CD14-positive monocyte (primary cell): ENCODE data around the gene DTD1. TPM values are rescaled to one million over a fixed set of nuclear protein-coding genes. Genes with fewer than 3 reads are reported as not detected.

ENCODE experiments used
- DNase-seq, 3 donors: peaks; one replicate each; pipeline ENCODE4 v3.0.0-alpha.2; 2011 to 2022
- H2AFZ ChIP-seq: 2 replicates; pipeline ENCODE4 v1.6.0; 2012; ENCODE audit warnings: mild to moderate bottlenecking, low read depth, low read length, inconsistent platforms; ENCODE audit not compliant: insufficient read depth, poor library complexity, severe bottlenecking
- H3K27ac ChIP-seq, 2 donors: 1 replicate in 1 of 2; 2 replicates in 1 of 2; pipeline ENCODE4 v1.5.1; 2012 to 2013; ENCODE audit warnings: low read length in 2 of 2, control low read depth in 1 of 2, inconsistent platforms in 1 of 2, low read depth in 1 of 2, mild to moderate bottlenecking in 1 of 2
- H3K27me3 ChIP-seq, 2 donors: one replicate each; pipeline versions ENCODE4 v1.6.0 to v1.6.1; 2011 to 2013; ENCODE audit warnings: low read length in 2 of 2; ENCODE audit not compliant: control insufficient read depth in 2 of 2, insufficient read depth in 2 of 2
- H3K36me3 ChIP-seq, 2 donors: replicated peaks in 1 of 2; 1 replicate in 1 of 2; 2 replicates in 1 of 2; pipeline versions ENCODE4 v1.5.1 to v1.6.1; 2012 to 2013; ENCODE audit warnings: low read length in 2 of 2, control low read depth in 1 of 2, inconsistent platforms in 1 of 2, mild to moderate bottlenecking in 1 of 2; ENCODE audit not compliant: insufficient read depth in 2 of 2, control insufficient read depth in 1 of 2
- H3K4me1 ChIP-seq, 2 donors: 1 replicate in 1 of 2; 2 replicates in 1 of 2; pipeline versions ENCODE4 v1.5.1 to v1.6.1; 2012 to 2013; ENCODE audit warnings: low read length in 2 of 2, control low read depth in 1 of 2, inconsistent platforms in 1 of 2, mild to moderate bottlenecking in 1 of 2, moderate library complexity in 1 of 2; ENCODE audit not compliant: insufficient read depth in 2 of 2, control insufficient read depth in 1 of 2
- H3K4me2 ChIP-seq: replicated peaks from 2 replicates; pipeline ENCODE3; 2012; ENCODE audit warnings: low read length, moderate library complexity, mild to moderate bottlenecking; ENCODE audit not compliant: poor library complexity, severe bottlenecking; ENCODE audit errors: extremely low read depth
- H3K4me3 ChIP-seq, 3 experiments: fragments of 200-600 bp in 1 of 3; sonication (generic) in 1 of 3; replicated peaks in 1 of 3; 1 replicate in 2 of 3; 2 replicates in 1 of 3; pipeline ENCODE4 v1.5.1; 2011 to 2013; ENCODE audit warnings: low read length in 3 of 3, mild to moderate bottlenecking in 3 of 3, control low read depth in 2 of 3, low read depth in 2 of 3, inconsistent platforms in 1 of 3, moderate library complexity in 1 of 3
- H3K79me2 ChIP-seq: 2 replicates; pipeline ENCODE4 v1.6.0; 2012; ENCODE audit warnings: mild to moderate bottlenecking, control low read depth, inconsistent platforms, low read length, moderate library complexity; ENCODE audit not compliant: insufficient read depth
- H3K9ac ChIP-seq: 2 replicates; pipeline ENCODE4 v1.6.0; 2017; ENCODE audit warnings: low read length, mild to moderate bottlenecking; ENCODE audit not compliant: insufficient read depth, poor library complexity, severe bottlenecking
- H3K9me3 ChIP-seq, 2 donors: replicated peaks in 1 of 2; 1 replicate in 1 of 2; 2 replicates in 1 of 2; pipeline versions ENCODE4 v1.5.1 to v1.6.1; 2012 to 2013; ENCODE audit warnings: low read length in 2 of 2, control low read depth in 1 of 2; ENCODE audit not compliant: control insufficient read depth in 1 of 2, insufficient read depth in 1 of 2
- H4K20me1 ChIP-seq: 2 replicates; pipeline ENCODE4 v1.6.0; 2012; ENCODE audit warnings: mild to moderate bottlenecking, low read length, control low read depth, moderate library complexity; ENCODE audit not compliant: insufficient read depth
- H3K27ac Mint-ChIP-seq, 7 donors: one replicate each; pipeline ENCODE4 v1.8.0; 2020; ENCODE audit warnings: mild to moderate bottlenecking in 7 of 7, mixed read lengths in 7 of 7, moderate library complexity in 6 of 7, inconsistent platforms in 2 of 7
- H3K27me3 Mint-ChIP-seq, 3 donors: one replicate each; pipeline ENCODE4 v1.8.0; 2021 to 2022; ENCODE audit warnings: low read depth in 3 of 3, mild to moderate bottlenecking in 3 of 3, mixed read lengths in 3 of 3, moderate library complexity in 3 of 3, inconsistent platforms in 1 of 3
- H3K36me3 Mint-ChIP-seq, 2 donors: one replicate each; pipeline ENCODE4 v1.8.0; 2020; ENCODE audit warnings: mixed read lengths in 2 of 2, inconsistent platforms in 1 of 2, mild to moderate bottlenecking in 1 of 2
- H3K4me1 Mint-ChIP-seq: one replicate; pipeline ENCODE4 v1.8.0; 2020; ENCODE audit warnings: mild to moderate bottlenecking, mixed read lengths
- H3K4me3 Mint-ChIP-seq, 2 donors: one replicate each; pipeline ENCODE4 v1.8.0; 2020; ENCODE audit warnings: mild to moderate bottlenecking in 2 of 2, mixed read lengths in 2 of 2, moderate library complexity in 1 of 2
- H3K9me3 Mint-ChIP-seq, 7 donors: one replicate each; pipeline ENCODE4 v1.8.0; 2020 to 2022; ENCODE audit warnings: mixed read lengths in 7 of 7, mild to moderate bottlenecking in 6 of 7, moderate library complexity in 6 of 7, inconsistent platforms in 2 of 7
- CTCF ChIP-seq: fragments of 200-600 bp; IDR thresholded peaks from one replicate; pipeline ENCODE4 v1.8.0; 2022; ENCODE audit warnings: antibody characterized with exemption, mild to moderate bottlenecking
- WGBS: methylation state at CpG from one replicate; pipeline ENCODE4 v1.1.5; 2013; ENCODE audit warnings: missing lambda C conversion rate; ENCODE audit not compliant: insufficient coverage; 5-methylcytosine and 5-hydroxymethylcytosine counted together
- intact Hi-C, 2 donors: fragments of 100-400 bp; cut with micrococcal nuclease; formaldehyde crosslinking; loops; one replicate each; pipeline versions ENCODE4 v1.15.0 to v1.15.1; 2023
- polyA plus RNA-seq, 3 donors: library from polyadenylated mRNA; depleted of rRNA in 1 of 3; unstranded in 2 of 3; stranded (reverse) in 1 of 3; fragments of 300-500 nt in 2 of 3; fragments of >200 nt in 1 of 3; fragmentation: Illumina TruSeq in 2 of 3; gene quantifications; 1 replicate in 2 of 3; 2 replicates in 1 of 3; pipeline ENCODE4 v1.2.3, GENCODE V29; 2012 to 2021

DTD1 gene
- polyA plus RNA-seq, 3 donors, result 18.8 to 33.6 (median 26.3) TPM

GRCh38 chr20:18728870-18729224 is 141.0 kb downstream of the DTD1 start:
- peaks cover 0 to 1% (median 0%) of the 10 kb centered on the region in 3 donors for H3K27me3 Mint-ChIP-seq
- H3K36me3 Mint-ChIP-seq, result no peaks in the 10 kb centered on the region
- WGBS, result 96% methylated on average over 3 of the region's 5 CpGs
- Histone ChIP-seq H3K27me3 (no peaks in the 10 kb centered on the region), H3K79me2 (no peaks in the 10 kb centered on the region), H3K27ac (no peak overlapping the region), H3K4me2 (no peak overlapping the region), H3K9me3 (no peaks in the 10 kb centered on the region), H3K9ac (no peak overlapping the region), H3K36me3 (no peaks in the 10 kb centered on the region), H4K20me1 (no peaks in the 10 kb centered on the region), H3K4me3 (no peak overlapping the region), H3K4me1 (no peaks in the 10 kb centered on the region), H2AFZ (no peak overlapping the region)
- TF ChIP-seq CTCF, result no peak
- no peaks in the 10 kb centered on the region for H3K9me3 Mint-ChIP-seq
- no peak overlapping the region for H3K27ac Mint-ChIP-seq
- intact Hi-C loops, result no loop called here
- H3K4me1 Mint-ChIP-seq, result peaks cover 2% of the 10 kb centered on the region
- no peak for DNase-seq
- no peak overlapping the region for H3K4me3 Mint-ChIP-seq

DNA sequence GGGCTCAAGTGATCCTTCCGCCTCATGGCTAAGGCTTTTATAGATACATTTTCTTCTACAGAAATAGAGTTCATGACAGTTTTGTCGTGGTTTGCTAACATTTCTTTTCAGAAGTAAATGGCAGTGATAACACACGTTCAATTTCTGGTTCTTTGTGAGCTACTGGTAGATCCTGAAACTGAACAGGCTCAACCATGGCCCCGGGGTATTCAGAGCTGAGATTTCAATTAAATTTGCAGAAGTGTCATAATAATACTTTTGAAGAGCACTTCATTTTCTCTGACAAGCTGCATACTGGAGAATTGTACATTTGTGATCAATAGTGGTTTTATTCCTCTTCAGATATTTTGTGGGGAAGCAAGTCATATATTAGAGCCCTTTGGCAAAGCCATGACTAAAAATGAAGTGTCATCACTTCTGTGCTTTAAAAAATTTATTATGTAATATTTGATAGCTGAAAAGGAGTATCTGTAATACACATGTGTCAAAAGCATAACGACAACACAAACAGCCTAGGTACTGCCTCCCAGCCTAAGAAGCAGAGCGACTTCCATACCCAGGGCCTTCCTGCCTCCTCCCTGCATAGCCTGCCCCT is 141.5 kb downstream of the DTD1 start:
- no peaks in the 10 kb centered on the region for H3K9me3 ChIP-seq
- H3K4me1 Mint-ChIP-seq, result peaks cover 2% of the 10 kb centered on the region
- H3K27ac Mint-ChIP-seq, result no peak overlapping the region
- WGBS, result 100% methylated on average over 2 of the region's 6 CpGs
- no peaks in the 10 kb centered on the region for H4K20me1 ChIP-seq
- H3K27me3 Mint-ChIP-seq, result peaks cover 0 to 1% (median 0%) of the 10 kb centered on the region in 3 donors
- no peak overlapping the region for H3K4me3 ChIP-seq
- H3K9me3 Mint-ChIP-seq, result no peaks in the 10 kb centered on the region
- H3K27me3 ChIP-seq, result no peaks in the 10 kb centered on the region
- TF ChIP-seq CTCF, result no peak
- H3K4me3 Mint-ChIP-seq, result no peak overlapping the region
- H3K36me3 ChIP-seq, result no peaks in the 10 kb centered on the region
- no peaks in the 10 kb centered on the region for H3K4me1 ChIP-seq
- H3K79me2 ChIP-seq, result no peaks in the 10 kb centered on the region
- no peak for DNase-seq
- no peak overlapping the region for H3K27ac ChIP-seq
- intact Hi-C loops, result no loop called here
- no peak overlapping the region for H3K9ac ChIP-seq
- H2AFZ ChIP-seq, result no peak overlapping the region
- H3K36me3 Mint-ChIP-seq, result no peaks in the 10 kb centered on the region
- no peak overlapping the region for H3K4me2 ChIP-seq
